GM21390 (cell line): Measurements from ENCODE around the gene PLPP4.
A peak's percentile ranks its signal among the peaks of the same experiment; 100 is the strongest.

Experiments
- ATAC-seq: cut with Tn5 transposase; IDR thresholded peaks from one replicate; pipeline ENCODE4 v1.9.1; 2021; ENCODE audit not compliant: unreplicated experiment

Gene PLPP4

DNA sequence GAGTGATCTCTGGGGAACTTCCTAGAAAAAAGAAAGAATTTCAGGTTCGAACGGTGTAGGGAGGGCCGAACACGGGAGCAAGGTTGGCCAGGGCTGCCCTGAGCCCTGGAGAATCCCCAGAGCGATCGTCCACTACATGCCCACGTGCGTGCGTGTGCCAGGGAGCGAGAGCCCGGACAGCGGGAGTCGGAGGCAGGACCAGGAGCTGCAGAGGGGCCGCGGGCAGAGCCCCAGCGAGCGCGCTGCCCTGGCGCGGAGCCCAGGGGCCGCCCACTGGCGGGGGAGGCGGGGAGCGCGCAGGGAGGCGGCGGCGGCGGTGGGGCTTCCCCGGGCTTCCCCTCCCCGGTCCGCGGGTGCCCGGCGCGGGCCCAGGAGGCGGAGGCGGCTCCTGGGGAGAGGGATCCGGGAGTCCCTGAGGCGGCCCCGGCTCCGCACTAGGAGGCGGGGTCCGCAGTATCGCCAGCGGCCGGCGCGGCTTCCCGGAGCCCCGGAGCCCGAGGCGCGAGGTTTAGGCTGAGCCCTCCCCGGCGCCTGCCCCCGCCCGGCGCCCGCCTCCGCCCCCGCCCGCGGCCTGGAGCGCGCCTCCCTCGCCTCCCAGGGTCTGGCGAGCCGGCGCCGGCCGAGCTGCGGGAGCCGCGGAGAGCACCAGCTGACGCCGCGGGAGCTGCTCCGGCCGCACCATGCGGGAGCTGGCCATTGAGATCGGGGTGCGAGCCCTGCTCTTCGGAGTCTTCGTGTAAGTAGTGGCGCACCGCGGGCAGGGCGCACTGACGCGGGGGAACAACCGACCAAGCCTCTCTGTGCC, at the start of gene PLPP4:
Gene PLPP4, plus strand, starts transcription at position 602 of the 805 bp plus-strand sequence. Its CDS starts 79 bp downstream, at position 681.
- no peak for ATAC-seq

DNA sequence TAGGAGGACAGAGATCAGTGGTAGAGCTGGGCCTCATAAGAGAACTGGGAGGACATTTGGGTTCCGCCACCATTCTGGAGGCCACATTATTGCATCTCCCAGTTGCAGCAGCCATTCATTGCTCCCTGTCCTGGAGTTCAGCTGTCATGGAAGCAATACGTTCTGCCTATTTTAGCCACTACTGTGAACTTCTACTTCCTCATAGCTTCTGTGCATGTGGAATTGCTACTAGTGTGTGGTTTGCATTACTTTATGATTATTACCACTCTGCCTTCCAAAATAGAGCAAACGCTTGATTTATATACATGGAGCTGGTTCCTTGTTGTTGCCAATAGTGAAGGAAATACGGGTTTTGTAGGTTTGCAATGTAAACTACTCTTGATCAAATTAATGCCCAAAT, 47.2 kb upstream of the PLPP4 start:
- ATAC-seq, result no peak

DNA sequence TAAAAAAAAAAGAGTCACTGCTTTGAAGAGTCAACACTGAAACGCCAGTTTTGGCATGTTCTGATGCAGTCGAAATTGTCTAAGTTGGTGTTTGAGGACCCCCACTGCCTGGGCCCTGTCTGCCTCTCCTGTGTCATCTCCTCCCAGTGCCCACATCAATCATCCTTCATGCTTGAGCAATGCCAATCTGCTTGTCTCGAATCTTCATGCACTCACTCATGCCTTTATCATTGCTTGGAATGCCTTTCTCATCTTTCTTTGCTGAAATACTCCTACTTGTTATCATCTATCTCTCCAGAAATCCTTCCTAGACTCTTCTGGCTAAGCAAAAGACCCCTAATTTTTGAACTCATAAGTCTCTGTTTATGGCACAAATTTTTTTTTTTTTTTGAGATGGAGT, 42.1 kb upstream of the PLPP4 start:
- no peak for ATAC-seq

DNA sequence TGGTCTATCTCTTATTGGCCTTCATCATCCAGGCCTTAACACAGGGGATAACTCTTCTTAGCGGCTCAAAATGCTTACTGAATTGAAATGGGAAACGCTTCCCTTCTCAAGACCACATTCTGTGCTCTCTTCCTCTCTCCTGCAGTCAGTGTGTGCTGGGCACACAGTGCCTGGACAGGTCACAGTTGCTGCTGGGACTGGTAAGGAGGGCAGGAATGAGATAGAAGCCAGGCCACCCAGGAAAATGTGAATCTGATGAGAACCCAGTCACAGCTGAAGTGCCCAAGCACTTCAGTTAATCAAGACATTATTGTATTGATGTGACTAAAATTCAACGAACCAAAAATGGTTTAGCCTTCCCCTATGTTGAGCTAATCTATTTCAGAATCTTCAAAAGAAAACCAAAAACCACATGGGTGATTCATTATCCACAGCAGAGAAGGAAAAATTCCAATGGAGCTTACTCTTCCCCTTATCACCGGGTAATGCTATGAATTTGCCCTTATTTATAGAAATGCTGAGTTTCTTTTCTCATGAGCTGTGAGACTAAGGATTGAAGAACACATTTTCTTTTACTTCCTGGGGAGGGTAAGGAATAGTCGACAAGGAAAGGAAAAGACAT, 41.2 kb upstream of the PLPP4 start:
- ATAC-seq, result no peak

DNA sequence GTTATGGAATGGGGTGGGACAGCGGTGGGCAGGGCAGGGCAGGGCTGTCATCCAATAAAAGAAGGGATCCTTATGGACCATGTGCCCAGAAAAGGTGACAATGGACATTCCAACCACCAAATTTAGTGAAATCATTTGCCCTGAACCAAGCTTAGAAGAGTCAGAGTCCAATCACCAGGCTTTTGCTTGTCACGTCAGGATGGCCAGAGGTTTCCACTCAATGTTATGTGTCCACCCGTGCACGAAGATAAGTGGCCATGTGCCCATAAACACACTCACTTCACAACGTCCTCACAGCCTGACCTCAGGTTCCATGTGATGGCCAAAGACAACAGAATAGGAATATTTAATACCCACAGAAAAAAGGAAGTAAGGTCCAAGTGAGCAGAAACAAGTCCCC, 36.6 kb upstream of the PLPP4 start:
- ATAC-seq, result no peak

DNA sequence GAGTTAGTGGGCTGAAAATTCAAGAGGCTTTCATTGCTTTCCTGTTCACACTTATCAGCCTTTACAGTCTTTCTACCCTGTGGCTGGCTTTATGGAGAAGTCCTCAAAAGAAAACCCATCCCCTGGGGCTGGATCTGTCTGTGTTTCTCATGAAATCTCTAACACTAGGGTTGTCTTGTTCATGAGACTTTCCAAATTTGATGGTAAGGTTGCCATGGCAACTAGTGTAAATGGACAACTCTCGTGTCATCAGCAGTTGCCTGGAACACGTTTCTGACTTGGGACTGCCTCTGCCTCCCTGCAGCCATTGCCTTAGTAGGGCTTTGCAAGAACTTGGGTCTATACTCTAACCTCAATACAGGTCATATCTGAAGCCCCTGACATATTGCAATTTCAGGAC, 35.8 kb upstream of the PLPP4 start:
- ATAC-seq, result no peak

DNA sequence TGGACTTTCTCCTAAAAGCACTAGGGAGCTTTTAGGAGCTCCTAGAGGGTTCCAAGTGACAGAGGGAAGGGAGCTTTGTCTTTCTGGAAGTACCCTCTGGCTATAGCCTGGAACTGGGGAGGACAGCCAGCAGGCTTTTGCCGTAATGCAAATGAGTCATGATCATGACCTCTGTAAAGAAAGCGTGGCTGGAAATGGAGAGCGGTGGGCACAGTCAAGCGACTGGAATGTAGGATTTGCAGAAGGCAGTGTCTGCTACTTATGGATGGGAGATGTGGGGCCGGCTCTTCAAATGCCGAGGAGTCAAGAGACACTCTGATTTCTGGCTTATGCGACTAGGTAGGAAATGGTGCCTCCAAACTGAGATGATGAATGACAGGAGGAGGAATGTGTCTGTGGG, 34.6 kb upstream of the PLPP4 start:
- no peak for ATAC-seq

DNA sequence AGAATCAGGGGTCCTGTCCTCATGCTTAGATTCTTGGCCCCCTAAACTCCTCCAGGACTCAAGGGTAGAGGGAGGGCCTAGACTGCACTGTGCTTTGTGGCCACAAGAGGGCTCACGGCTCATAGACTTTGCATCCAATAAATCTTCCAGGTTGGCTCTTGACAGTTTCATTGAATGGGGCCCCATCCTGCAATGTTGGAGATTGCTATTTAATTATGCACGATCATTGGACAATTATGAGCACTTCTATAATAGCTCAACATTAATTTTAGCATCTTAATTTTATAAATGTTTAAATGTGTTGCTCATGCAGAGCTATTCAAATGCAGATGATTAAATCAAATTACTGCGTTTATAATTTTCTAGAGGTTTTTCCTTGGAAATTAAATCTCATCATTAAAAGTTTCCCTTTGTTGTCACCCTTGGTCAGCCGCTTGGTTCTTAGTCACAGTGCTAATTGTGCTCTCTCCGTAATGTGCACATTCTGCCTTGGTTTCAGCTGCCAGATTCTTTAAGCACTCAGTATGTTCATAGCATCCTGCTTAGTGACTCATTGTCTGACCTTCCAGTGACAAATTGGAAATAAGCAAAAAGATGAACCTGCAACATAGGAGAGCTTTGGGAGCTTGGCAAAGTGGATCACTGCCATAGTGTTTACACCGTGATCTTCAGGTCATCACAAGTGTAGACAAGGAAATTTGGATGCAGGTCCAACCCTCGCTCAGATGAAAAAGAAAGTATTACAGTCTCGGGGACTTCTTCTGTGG, 33.4 kb upstream of the PLPP4 start:
- ATAC-seq, result peak; percentile 76

DNA sequence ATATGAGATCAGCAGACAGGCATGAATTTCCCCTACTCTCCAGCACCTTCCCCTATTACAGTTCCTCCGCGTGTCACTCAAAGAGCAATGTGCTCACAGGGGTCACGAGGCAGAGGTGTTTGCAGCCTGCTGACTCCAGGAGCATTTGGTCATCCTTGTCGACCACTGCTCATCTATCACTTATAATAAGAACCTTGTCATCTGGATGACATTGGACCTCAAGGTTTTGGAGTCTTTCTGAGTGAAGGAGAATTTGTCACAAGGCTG, 32.9 kb upstream of the PLPP4 start:
- no peak for ATAC-seq

DNA sequence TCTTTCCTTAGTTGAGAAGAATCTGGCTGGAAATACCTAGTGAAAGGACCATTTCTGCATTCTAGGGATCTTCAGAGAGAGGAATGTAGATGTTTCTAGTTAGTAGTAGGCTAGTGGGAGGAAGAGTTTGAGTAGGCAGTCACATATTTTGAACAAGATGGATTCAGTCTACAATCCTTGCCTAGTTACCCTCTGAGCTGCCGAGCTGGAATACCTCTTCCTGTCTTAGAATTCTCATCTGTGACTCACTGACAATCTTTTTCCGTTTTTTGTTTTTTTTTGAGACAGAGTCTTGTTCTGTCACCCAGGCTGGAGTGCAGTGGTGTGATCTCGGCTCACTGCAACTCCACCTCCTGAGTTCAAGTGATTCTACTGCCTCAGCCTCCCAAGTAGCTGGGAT, 30.7 kb upstream of the PLPP4 start:
- ATAC-seq, result no peak

DNA sequence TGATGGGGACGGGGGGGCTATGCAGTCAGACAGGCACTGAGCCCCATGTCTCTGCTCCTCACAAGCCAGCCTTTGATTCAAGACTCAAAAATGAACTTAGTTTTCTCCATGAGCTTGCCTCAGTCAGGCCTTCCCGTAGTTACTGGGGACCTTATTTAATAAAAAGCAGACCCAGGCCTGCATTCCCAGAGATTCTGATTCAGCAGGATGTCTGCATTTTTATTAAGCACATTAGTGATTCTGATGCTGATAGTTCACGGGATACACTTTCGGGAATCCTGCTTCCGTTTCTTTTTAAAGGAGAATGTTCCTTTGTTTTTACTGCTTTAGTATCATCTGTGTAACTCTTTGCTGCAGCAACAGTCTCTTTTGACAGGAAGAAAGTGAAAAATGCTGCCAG, 28.3 kb upstream of the PLPP4 start:
- no peak for ATAC-seq

DNA sequence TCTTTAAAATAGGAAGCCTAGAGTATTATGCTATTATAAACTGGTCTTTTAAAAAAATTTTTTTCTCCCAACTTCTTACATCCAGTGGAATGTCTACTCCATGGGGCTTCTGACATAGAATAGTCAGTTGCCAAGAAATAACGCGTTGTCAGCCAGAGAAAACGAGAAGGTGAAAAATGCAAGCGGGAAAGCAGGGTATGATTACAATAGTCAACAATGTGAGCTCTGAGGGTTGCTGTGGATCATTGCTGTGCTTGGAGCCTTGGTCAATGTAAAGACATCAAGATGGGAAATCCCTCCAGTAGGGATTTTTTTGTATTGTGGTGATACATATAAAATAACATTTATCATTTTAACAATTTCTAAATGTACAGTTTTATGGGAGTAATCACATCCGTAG, 27.6 kb upstream of the PLPP4 start:
- no peak for ATAC-seq

DNA sequence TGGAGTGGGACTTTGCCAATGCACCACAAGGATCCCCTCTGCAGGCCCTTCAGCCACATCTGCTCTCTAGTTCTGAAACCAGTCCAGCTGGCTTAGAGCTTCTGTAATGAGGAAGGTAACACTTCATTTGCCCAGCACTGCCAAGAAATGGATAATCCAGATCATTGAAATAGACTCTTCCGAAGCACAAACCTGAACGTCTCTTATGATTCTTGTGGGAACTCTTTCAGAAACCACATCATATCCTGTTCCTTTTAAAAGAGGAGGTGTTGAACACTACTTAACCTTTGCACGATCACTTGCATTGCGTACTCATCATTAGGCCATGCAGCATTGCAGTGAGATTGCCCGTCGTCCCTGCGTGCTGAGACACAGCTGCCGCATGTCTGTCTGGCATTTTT, 25.8 kb upstream of the PLPP4 start:
- no peak for ATAC-seq

DNA sequence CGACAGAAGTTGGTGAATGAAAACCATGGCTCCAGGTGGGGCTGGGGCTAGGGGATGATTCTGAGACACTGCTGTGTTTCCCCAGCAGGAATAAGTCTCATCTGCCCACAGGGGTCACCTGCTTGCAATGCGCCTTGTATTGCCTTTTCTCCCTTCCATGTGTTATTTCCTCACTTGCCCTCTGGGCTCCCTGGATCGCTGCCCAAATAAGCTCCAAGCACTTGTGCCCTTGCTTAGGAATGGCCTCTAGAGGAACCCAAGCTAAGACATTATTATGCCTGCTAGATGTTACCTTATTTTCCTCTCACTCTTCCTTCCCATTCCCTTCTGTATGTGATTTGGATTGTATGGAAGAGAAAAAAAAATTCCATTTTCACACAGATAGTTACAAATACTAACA, 24.8 kb upstream of the PLPP4 start:
- ATAC-seq, result no peak

DNA sequence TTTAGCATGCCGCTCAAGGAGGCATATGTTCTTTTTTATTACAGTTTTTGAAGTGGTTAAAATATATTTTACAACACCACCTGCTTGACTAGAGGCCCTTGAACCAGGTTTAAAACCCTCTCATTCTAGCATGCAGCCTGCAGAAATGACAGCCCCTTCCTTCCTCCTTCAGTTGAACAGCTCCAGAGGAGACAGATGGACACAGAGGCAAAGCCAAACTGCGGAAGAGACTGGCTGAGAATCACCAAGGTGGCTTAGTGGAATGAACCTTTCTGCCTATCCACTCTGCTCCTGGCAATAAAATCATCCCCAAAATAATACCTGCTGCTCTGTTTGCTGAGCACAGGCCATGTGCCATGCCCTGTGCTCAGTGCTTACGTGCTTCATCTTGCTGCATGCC, 23.9 kb upstream of the PLPP4 start:
- ATAC-seq, result no peak

DNA sequence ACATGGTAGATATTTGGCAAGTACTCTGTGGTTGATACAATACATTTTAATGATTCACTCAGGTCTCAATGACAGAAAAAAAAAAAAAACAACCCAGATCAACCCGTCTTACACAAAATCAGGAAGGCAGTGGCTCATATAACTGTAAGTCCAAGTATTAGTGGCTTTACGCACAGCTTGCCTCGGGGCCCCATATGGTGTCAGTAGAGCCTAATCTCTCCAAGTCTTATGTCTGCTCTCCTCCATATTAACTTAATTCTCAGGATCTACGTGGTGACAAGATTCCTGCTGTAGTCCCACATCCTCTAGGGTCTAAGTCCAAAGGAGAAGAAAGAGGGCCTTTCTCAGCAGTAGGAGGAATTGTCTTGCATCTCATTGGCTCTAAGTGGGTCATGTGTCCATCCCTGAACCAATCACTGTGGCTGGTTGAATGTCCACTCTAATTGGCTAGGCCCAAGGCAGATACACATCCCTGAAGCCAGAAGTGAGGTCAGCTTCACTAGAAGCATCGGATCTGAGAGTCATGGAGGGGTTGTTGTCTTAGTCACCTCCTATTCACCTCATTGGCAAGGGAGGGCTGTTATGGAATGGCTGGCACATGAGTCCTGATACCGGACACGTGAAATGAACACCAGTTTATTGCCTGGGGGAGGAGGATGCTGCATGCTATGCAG, 20.5 kb upstream of the PLPP4 start:
- no peak for ATAC-seq

DNA sequence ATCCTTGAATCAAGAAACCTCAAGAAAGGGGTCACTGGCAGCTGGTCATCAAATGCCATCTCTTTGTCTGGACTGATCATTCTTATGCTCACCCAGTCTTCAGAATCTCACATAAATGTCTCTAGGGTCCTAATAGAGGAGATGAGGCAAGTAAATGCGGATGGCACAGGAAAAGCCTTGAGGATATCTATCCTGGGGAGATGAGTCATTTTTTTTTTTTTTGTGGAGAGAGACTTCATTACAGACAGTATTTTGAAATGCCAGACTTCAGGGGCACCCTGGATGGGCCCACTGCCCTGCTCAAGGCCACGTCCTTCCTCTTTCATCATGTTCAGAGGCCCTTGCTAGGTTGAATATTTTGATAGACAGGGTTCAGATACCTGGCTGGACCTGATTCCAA, 19.5 kb upstream of the PLPP4 start:
- no peak for ATAC-seq

DNA sequence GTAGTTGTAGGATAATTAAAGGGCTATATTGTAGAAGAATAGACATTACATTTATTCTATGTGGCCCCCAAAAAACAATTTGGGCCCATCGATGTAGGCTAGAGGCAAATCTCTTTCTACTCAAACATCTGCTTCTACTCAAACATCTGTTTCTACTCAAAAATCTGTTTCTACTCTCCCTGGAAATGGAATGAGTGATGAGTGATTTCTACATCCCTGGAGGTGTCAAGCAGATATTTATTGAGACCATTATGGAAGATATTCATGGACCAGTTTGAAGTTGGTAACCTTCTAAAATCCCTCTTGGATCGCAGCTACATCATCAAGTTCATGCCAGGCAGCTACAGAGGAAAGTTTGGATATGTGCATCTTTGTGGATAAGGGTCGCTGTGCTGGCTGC, 5.1 kb upstream of the PLPP4 start:
- ATAC-seq, result no peak

DNA sequence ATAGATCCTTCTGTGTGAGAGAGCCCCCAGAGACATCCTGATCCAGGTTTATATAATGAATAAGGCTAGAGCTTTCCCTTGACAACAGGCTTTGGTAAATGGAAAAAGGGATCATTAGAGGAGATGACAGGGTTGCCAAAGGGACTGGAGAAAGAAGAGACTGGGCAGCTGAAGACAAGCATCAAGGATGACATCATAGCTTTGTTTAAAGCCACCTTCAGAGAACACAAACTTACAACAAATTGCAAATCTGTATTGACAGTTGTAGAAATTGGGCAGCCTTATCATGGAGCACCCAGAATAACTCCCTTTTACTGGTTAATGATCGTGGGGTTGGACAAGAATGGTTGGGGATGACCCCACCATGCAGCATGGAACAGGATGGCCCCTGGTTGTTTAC, 3.7 kb upstream of the PLPP4 start:
- no peak for ATAC-seq

DNA sequence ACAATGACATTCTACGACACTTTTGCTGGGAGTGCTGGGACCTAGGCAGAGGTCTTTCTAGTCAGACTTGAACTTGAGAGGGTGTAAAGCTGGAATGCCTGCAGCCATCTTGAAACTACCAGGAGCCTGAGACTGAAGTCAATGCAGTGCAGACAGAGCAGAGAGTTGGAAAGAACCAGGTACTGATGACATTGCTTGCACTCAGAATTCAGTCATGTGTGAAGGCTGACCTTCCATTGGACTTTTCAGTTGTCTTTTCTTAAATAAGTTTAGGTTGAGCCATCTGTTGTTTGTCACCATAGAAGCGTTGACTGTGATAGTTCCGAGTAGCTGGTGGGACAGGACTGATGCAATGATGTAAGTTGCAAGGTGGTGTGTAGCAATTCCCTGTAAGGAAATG, 3.1 kb upstream of the PLPP4 start:
- ATAC-seq, result no peak

DNA sequence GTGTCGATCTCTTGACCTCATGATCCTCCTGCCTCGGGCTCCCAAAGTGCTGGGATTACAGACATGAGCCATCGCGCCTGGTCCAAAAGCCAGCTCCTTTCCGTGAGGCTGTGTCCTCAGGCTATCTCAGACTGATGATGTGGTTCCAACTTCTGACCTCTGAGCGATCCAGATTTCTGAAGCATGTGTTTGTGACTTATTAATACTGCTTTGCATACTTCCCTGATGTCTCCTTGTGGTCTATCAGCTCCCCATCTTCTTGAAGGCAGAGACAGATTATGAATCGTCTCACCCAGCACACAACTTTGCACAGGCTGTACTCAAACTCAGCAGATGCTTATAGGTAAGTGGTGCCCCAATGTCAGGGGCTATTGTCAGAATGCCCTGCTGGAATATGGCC, 2.0 kb upstream of the PLPP4 start:
- ATAC-seq, result no peak

DNA sequence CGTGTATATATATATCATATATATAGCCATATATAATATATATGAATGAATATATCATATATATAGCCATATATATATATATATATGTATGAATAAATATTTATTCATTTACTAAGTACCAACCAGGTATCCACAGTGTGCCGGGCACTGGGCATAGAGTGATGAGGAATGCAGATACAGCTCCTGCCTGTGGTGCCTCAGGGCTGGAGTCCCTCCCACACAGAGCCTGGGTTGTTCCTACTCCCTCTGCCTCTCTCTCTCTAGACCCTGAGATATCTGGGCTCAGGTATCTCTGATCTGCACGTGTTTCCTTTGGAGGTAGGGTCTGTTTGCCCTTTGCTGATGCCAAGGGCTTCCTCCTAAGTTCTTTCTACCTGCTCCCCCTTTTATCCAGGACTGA, 1.4 kb upstream of the PLPP4 start:
- no peak for ATAC-seq
